Activated CD4-positive, alpha-beta T cell treated with anti-CD3 and anti-CD28 coated beads for 1 hour (primary cell): ENCODE measurements around the gene APOA1.

ENCODE experiments used
- DNase-seq: peaks from one replicate; pipeline ENCODE4 v3.0.0-alpha.2; 2020

Gene APOA1

GRCh38 chr11:116786966-116787365 lies 50.5 kb downstream of the APOA1 start:
- no peak for DNase-seq

GRCh38 chr11:116786326-116786725 lies 51.1 kb downstream of the APOA1 start:
- no peak for DNase-seq
